ENCODE measurements around the gene TAGAP.

Gene TAGAP

DNA sequence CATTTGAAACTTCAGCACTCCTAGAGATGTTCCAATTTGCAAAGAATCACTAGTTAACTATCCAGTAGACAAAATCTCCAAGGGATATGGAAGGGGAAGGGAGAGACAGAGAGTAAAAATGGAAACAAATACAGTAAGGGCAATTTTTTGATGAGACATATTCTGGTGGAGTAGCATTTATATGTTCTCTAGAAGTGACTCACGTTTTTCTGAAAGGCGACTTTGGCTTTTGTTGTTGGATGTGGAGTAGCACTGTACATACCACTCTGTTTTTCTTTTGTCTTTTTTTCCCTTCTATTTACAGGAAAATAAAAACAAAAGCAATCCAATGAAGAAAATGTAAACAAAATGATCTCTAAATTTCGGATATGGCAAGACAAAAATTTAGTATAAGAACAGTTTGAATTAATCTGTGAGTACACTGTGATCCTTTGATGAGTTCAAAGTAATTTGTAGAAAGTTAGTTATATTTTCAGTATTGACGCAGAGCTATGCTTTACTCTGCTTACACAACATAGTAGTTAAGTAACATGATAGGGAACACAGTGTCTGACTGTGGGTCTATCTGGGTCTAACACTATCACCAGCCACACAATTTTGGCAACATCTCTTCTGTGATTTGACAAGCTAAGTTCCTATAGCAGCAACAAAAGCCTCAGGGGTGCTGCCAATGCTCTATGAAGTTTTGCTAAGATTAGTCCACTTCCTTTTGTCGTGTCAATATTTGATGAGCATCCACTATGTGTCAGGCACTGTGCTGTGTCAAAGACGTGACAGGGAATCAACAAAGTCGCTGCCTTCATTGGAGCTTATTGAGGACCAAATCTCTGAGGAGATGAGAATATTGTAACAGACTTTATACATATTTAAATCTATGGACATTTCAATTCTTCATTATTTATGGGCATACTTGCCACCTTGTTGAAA is 27.3 kb upstream of the TAGAP start:
- no peak for DNase-seq

DNA sequence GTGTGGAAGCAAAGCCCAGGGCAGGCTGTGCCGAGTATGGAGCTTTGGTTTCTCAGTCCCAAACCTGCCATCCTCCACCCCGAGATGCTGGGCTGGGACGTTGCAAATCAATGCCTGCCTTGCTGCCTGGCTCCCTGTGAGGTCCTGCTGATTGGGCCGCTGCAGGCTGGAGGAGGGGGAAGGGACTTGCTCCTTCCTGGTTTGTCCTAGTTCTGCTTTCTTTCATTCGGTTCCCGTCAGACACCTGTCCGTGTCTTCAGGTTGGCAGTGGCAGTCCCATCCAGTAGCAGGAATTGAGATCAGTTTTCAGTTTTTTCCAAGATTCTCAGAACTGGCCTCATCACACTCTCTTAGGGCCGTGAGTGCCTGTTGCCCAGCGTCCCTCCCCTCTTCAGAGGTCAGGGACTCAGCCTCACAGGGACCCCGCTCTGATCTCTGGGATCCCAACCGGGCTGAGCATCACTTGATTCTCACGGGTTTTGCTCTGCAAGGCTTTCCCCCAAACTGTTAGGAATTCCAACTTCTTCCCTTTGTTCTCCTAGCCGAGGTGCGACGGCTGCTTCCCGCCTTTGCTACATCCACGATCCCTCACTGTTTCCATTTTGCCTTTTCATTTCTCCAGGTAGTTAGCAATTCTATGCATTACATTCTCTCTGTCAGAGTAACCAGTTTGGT is 24.2 kb upstream of the TAGAP start:
- DNase-seq: no peak

DNA sequence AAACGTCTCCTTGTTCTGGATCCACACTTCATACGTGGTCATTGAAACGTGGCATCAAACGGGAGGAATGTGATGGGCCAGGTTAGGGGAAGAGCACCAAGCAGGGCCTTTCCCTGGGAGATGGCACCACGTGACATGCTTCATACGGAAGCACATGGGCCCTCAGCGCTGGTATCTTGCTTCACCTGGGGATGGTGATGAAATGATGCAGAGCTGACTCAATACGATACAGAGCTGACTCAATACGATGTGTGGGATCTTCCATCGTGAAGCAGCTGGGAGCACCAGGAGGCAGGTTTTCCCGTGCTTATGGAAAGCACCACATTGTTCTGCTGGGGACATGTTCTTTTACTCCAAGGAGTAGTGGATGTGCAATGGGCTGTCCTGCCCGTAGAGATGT is 22.5 kb upstream of the TAGAP start:
- peak; percentile 45 for DNase-seq

DNA sequence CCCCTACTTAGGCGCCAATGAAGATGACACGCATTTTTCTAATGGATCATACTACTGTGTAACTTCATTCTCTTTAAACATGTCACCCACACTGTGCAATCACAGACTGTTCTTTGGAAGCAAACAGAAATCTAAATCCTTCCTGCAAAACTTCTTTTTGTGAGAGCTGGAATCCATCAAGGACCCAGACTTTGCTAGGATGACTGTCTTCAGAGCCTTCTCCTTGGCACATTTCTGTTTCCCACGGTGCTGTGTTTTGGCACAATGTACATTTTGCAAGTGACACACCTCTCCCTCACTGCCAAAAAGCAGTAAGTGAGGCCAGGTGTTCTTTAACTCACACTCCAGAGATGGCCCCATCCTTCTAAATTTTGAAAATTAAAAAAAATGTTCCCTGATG is 21.7 kb upstream of the TAGAP start:
- DNase-seq: no peak

DNA sequence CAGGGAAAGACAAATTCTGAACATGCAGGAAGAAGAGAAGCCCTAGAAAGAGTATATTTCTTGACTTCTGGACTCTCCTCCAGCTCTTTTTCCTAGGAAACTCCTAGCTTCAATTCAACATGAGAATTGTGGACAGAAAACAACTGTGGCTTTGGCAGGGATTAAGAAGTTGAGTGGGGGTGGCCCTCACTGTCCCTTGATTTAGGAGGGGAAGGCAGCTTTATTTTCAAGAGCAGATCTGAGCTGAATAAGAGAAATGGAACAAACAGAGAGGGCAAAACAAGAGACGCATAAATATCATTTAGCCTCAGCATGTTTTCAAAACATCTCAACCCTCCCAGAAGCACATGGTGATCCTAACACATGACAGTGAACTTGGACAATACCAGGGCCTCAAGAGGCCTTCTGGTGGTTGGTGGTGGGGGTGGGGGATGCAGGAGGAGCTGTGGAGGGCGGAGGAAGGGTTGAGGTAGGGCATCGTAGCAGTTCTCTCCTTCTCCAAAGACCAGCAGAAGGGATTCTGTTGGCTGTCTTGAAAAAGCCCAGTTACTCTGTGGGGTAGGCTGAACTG is 21.1 kb upstream of the TAGAP start:
- no peak for DNase-seq

DNA sequence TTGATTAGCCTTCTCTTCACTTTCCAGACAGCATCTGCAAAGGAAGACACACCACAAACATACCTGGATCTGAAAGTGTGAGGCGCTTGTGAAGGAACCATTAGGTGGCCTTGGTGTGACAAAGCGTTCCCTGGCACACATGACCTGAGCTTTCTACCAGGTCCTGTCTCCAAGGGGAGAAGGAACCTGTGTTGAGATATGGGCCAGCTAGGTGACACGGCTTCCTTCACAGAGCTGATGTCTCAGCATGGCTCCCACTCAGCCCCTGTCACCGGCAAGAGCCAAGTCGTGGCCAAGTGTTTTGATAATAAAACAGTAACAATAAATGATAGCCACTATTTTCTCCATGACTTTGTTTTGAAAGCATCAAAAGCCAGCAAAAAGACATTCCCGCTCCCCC is 20.3 kb upstream of the TAGAP start:
- DNase-seq: no peak

DNA sequence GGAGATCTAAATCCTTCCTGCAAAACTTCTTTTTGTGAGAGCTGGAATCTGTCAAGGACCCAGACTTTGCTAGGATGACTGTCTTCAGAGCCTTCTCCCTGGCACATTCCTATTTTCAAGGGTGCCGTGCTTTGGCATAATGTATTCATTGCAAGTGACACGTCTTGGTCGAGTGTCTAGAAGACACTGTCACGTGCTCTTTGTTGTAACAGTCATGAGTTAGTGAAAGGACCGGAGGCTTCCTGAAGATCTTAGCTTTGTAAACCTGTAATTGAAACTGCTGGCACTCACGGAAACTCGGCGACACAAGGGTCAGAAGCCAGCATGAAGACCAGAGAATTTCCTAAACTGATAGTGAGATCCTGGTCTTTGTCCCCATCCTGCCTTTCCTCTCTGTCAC is 19.7 kb upstream of the TAGAP start:
- DNase-seq: no peak

DNA sequence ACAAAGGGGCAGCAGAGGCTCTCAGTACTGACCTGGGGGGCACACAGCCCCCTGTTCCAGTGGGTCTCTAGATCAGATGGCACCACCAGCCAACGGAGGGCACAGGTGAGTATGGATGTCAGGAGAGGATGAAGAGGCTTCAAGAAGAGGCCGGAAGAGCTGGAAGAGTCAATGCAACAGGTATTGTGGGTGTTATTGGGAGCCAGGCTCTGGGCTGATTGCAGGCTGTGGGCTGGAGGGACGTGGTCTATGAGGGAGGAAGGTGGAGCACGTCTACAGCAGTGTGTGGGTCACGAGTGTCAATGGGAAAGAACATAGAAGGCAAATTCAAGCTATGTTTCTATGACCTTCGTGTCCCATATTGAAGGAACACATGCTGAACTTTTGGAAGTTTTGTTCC is 18.8 kb upstream of the TAGAP start:
- no peak for DNase-seq

DNA sequence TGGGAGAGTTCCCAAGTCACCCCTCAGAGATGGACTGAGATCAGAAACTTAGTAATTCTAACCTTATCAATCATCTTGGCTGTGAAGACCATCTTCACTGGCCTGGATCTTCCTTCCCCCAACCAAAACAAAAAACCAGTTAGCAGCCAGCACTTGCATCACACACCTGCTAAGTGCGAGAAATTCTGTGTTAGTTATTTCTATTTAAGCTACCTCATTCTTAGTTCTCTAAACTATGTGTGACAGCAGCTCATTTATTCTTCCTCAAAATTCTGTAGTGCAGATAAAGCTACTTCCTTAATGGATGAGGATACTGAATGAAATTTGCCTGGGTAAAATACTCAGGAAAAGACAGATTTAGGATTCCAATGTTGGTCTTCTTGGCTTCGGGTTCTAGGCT is 18.2 kb upstream of the TAGAP start:
- no peak for DNase-seq

DNA sequence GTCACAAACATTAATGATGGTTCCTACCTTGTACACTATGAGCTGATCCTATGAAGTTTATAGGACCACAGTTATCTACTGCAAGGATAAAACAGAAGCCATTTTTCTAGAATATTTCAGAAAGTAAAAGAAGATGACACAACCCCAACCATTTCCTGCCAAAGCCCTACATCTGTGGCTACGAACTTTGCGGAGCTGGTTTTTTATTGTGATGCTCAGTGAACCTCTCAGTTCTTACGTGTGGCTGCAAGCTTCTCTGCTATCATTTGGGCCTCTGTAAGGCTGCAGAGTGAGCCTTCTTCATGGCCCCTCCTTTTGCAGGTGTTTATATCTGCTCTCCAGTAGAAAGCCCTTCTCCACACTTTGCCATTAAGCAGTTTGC is 17.8 kb upstream of the TAGAP start:
- DNase-seq: peak; percentile 51

DNA sequence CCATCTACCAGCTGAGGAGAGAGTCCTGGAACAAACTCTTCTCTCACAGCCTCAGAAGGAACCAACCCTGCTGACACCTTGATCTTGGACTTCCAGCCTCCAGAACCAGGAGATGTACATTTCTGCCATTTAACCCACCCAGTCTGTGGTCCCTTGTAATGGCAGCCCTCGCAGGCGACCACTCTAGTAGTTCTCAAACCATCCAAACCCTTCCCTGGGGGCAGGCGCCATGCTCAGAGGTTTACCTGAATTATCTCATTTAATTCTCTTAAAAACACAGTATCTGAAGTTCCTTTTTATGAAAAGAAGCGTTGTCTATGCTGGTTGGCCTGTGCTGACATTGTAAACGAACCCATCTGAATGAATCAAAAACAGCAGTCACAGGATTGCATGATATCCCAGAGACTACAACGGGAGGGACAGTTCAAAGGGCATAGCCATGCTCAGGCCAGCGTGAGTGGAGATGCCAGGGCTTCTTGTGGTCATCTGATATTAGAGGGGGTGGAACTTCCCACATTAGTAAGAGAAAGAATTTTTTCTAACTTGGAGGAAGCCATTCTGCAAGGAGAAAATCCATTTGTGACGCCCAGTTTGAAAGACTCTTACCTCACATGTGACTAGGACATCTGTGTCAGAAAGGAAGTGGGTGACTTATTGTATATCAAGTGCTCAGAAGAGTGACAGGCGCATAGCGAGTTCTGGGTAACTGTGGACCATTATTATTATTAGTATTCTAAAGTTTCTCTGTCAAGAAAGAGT is 17.2 kb upstream of the TAGAP start:
- no peak for DNase-seq

DNA sequence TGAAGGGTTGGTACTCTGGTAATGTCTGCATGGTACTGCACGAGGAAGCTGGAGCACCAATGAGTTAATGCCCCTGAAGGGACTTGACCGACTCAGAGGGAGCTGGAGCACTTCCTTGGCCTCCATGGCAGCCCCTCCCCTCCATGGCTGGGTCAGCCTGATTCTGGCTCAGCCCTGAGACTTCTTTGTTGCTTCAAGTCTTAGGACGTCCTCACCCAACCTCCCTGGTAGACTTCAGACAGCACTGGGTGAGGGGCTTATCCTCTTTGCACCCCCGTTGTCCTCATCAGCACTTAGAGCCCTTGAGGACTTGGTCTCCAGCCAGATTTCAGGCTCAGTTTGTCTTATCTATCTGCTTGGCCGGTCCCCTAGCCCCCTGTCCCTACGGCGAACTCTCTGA is 16.4 kb upstream of the TAGAP start:
- DNase-seq: no peak

DNA sequence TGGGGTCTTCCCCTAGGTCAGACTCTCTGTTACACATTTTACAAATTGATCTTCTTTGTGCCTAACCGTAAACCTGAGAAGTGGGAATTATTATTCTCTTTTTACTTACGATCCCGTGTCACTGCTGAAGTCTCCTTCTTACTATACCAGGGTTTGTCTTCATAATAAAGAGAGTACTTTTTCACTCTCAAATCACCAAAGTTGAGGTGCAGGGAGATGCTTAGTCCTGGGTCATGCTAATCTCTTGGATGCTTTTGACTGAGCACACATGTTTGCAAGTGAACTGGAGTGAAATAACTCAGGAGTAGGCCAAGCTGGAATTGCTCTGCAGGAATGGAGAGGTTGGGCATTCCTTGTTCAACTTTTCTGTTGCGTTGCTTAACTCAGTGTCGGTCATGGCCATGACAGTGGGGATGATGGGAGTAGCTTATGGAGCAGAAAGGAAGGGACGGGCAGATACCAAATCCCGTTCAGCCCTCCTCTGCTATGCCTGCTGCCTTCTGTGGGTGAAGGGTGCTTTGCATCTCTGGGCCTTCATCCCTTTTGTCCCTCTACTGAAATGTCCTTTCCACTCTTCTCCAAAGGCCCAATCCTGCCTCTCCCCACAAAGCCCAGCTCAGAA is 15.2 kb upstream of the TAGAP start:
- no peak for DNase-seq

DNA sequence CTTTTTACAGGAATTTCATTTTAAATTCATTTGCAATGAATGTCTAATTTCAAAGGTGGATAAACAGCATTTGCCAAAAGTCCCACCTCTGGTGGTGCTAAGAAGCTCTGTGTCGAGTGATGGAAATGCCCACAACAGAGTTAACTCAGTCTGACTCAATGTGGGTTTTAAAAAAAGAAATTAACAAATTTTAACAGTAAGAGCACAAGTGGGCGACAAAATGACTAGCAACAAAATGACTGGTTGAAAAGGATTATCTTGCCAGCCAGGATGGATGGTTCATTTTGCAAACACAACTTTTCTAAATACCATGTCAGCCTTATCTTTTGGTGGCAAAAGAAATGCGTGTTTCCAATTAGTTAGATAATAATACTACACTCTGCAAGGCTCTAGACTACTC is 14.3 kb upstream of the TAGAP start:
- DNase-seq: peak; percentile 46

DNA sequence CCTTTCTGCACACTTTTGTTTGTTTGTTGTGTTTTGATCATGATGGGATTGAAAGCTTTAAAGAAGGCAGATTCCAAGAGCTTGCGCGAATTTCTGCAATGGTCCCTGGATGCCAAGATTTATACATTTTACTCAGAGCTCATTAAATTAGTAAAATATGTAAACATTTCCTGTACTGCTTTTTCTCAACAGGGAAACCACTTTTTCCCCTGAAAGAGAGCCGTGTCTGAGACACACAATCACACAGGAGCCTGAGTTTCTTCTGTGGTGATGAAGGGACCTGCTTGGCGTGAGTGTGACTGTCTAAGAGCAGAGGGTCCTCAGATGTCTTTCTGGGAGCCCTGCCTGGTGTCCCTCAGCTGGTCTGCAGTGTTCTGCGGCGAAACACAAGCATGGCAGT is 12.1 kb upstream of the TAGAP start:
- DNase-seq: no peak

DNA sequence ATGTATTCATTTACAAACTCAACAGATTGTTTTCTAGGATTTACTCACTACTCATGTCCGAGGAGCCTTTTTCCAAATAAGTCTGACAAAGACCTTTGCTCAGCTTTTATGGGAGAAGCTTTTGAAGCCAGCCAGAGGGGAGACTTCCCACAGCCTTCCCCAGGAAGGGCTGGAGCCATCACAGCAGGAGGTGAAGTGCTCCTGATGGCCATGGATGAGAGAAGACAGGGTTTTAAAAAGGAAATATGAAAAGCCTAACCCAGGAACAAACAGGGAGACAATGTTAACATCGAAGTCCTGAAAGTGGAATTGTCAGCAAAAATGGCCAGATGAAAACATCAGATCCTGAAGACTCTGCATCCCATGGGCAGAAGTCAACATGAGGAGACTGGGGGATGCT is 11.6 kb upstream of the TAGAP start:
- DNase-seq: no peak

DNA sequence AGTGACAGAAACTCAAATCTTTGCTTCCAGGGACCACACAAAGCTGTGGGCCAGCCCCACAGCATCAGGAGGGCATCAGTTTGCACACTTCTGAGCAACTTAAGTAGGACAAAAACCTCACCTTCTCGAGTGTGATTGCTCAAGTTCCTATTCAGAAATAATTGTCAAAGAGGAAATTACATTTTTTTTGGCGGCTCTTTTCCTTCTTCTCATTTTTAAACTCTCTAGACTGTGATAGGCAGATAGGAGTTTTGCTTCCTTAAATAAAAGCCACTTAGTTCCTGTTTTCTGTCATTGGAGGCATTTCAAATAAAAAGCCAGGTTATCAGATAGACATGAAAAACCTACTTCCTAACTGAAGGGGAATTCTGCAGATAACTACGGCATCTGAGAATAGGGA is 11.2 kb upstream of the TAGAP start:
- no peak for DNase-seq

DNA sequence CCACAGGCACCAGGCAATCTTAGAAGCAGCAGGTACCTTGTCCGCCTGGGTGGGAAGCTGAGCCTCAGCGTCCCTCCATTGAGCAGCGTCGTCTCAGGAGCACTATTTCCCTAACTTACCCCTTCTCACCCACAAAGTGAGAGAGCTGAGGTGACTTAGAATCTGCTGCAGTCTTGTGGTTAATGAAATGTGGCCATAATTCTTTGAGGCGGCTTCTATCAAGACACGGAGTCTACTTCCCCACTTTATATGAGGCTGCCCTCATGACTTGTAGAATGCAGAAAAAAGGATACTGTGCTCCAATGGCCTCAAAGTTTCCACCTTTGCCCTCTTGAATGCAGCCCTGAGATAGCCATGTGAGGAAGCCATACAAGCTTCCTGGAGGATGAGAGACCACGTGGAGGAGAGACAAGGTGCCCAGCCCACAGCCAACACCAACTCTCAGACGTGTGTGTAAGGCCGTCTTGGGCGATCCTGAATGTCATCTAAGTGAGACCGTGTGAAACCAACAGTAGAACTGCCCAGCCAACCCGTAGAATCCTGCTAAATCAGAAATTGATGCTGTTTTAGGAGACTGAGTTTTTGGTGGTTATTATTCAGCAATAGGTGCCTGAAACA is 9.1 kb upstream of the TAGAP start:
- no peak for DNase-seq

DNA sequence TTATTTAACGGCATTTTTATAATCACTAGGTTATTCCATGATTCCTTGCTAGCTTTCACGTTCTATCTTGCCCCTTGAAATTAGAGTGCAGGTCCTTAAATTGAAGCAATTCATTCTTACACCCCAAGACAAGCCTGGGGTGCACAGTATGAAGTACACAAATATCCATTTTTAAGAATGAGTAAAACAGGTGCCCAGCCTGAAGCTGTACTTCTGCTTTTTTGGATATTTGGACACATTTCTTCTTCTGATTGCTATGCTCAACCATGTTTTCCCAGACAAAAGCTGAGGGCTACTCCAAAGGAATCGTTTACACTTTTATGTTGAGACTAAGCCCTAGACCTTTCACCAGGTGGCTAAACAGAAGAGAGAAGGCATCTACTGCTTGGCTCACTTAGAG is 7.9 kb upstream of the TAGAP start:
- DNase-seq: no peak

DNA sequence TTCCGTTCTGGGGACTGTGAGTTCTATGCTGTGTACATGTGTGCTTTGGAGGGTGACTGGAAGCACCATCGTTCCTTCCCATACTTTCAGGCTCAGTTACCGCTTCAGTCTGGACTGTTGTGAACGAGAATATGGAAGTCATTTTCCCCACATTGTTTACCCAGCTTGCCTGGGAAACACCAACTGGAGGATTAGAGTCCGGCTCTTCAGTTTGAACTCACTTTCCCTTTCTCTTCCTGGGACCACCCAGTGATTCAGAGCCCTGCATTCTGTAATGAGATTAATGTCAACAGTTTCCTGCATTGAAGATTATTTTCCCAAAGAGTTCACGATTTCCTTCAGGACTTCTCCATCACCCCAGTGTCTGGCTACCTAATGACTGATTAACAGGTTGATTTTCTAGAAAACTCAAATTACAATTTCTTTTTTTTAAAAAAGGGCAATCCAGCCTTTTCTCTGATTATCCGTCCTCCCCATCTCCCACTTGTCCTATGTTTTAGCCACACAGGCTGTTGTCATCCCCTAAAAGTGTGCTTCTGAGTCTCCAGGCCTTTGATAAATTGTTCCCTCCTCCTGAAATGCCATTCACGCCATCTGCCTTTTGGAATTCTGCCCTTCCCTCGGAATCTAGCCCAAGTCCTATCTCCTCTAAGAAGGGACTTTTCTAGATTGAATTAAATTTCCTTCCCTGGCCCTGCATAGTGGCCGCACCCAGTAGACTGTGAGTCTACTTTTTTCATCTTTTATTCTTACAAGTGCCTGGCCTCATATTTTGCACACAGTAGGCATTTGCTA is 3.3 kb upstream of the TAGAP start:
- no peak for DNase-seq

DNA sequence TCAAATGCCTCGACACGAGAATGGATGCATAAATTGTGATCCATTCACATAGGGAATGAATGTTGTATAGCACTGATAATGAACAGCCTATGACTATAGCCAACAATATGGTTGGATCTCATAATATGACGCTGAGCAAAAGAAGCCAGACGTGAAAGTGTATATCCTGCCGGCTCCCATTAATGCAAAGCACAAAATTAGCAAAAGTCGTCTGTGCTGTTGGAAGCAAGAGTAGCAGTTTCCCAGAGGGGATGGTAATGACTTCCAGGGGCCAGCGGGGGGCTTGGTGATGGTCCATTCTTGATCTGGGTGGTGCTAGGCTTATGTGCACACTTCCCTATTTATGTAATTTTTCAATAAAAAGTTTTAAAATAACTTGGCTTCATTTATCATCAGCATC is 1.0 kb upstream of the TAGAP start:
- DNase-seq: no peak

DNA sequence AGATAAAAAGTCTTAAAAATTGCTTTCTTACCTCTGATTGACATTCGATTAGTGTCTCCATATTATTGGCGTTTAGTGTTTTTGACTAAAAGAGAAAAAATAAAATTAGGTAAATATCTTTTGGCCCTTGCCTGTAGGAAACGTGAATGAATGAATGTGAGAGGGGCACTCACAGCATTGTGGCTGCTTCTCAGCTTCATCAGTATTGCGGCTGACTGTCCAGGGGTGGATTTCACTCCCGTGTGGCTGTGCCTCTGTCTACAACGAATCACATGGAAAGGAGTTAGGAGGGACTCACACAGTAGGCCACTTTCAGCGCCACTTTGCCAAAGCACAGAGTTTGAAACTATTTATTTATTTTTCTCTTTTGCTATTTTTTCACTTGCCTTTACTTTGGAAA is 844 bp downstream of the TAGAP start:
- DNase-seq: no peak

Data from stimulated activated CD4-positive, alpha-beta T cell treated with anti-CD3 and anti-CD28 coated beads, Interleukin-15, amount 100 ng/mL, for 24 hours (primary cell).